ENCODE measurements around the gene FER. TPM values are rescaled to one million over a fixed set of nuclear protein-coding genes. Genes with fewer than 3 reads are reported as not detected.
"Not testable (repeated sequence)": the region's sequence is repeated elsewhere in the genome, so short reads cannot be mapped to it uniquely, and the experiment has no call there.

Gene FER
- total and polyA plus RNA-seq, 2 of the 8 experiments (the other 6 are each of a cell fraction or from before 2014, with no cell fraction given) = 1.3 to 15.8 TPM

DNA sequence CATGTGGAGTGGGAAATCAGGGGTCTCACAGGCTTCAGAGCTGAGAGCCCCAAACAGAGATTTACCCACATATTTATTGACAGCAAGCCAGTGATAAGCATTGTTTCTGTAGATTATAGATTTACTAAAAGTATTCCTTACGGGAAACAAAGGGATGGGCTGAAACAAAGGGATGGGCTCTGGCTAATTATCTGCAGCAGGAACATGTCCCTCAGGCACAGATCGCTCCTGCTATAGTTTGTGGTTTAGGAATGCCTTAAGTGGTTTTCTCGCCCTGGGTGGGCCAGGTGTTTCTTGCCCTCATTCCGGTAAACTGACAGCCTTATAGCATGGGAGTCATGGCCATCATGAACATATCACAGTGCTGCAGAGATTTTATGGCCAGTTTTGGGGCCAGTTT lies 36.9 kb downstream of the FER start:
- H2BK12ac ChIP-seq (ENCODE audit: low read depth, low read length); H3K4me3 ChIP-seq (ENCODE audit: extremely low read depth in 1 of 4, insufficient read depth in 2 of 4, low read depth in 3 of 4, low read length in 4 of 4); H4K20me1 ChIP-seq (replicated peaks in 1 of 2; ENCODE audit: control insufficient read depth in 1 of 2, insufficient read depth in 2 of 2, low read length in 2 of 2); H2BK120ac ChIP-seq (replicated peaks; ENCODE audit: low read depth, low read length); H4K8ac ChIP-seq (ENCODE audit: extremely low read depth, insufficient read depth, low read length); H3K23me2 ChIP-seq (ENCODE audit: low read depth, low read length); H2AK5ac ChIP-seq (ENCODE audit: low read depth, low read length); H3K27ac ChIP-seq (ENCODE audit: low read depth, low read length); H3K4ac ChIP-seq (replicated peaks; ENCODE audit: insufficient read length, low read depth, low read length); H3K4me1 ChIP-seq (replicated peaks in 1 of 4; ENCODE audit: control insufficient read depth in 3 of 4, insufficient read depth in 4 of 4, low read length in 3 of 4); H3K4me2 ChIP-seq (ENCODE audit: insufficient read depth in 1 of 2, low read depth in 2 of 2, low read length in 2 of 2); H4K91ac ChIP-seq (replicated peaks; ENCODE audit: insufficient read length, low read length); CTCF ChIA-PET (ENCODE audit: partially characterized antibody); H2BK20ac ChIP-seq (ENCODE audit: low read length); H3K9ac ChIP-seq (replicated peaks in 1 of 4; ENCODE audit: extremely low read depth in 1 of 4, low read depth in 3 of 4, low read length in 3 of 4); DNase-seq (ENCODE audit: low read depth in 1 of 2, low spot score in 2 of 2); H2BK5ac ChIP-seq (ENCODE audit: low read depth, low read length); H3K56ac ChIP-seq (replicated peaks; ENCODE audit: insufficient read length, low read depth, low read length); H3K79me1 ChIP-seq (ENCODE audit: low read depth, low read length); H2BK15ac ChIP-seq (ENCODE audit: low read length); H4K5ac ChIP-seq (ENCODE audit: insufficient read length, low read depth, low read length); FAIRE-seq; H3K23ac ChIP-seq (ENCODE audit: insufficient read length); H3K27me3 ChIP-seq (replicated peaks in 1 of 4; ENCODE audit: control insufficient read depth in 3 of 4, extremely low read depth in 1 of 4, insufficient read depth in 3 of 4, low read length in 3 of 4); POLR2A ChIA-PET (ENCODE audit: partially characterized antibody); H3K14ac ChIP-seq (ENCODE audit: insufficient read length); H2AFZ ChIP-seq (ENCODE audit: low read length); H3K18ac ChIP-seq (ENCODE audit: extremely low read depth, low read length); H3K79me2 ChIP-seq (ENCODE audit: control insufficient read depth in 1 of 2, insufficient read depth in 2 of 2, low read length in 2 of 2): not testable (repeated sequence)
- 91% methylated on average over 4 of the region's 4 CpGs; no CpG with 5 or more reads in 1 of the 2 experiments for WGBS, 2 experiments (ENCODE audit: extremely low coverage in 1 of 2, insufficient coverage in 1 of 2, insufficient read length in 1 of 2, insufficient replicate concordance in 2 of 2, low coverage in 1 of 2, low lambda C conversion rate in 2 of 2, missing lambda C conversion rate in 1 of 2)
- peaks cover 19 to 27% of the 10 kb centered on the region in 2 experiments for H3K9me3 ChIP-seq (ENCODE audit: insufficient read depth in 2 of 2, low read depth in 1 of 2, low read length in 1 of 2)
- H3K36me3 ChIP-seq (ENCODE audit: control insufficient read depth in 2 of 4, insufficient read depth in 4 of 4, low read length in 3 of 4) = peaks cover 0 to 14% (median 6%) of the 10 kb centered on the region in 4 experiments; a peak in 3 of 8 replicates
